GM23338 (cell line): ENCODE measurements around the gene CELF4. TPM values are rescaled to one million over a fixed set of nuclear protein-coding genes. Genes with fewer than 3 reads are reported as not detected.

Source experiments
- ATAC-seq: fragments of 200-7000 bp; cut with Tn5 transposase; 3 replicates; pipeline ENCODE4 v1.9.1; 2020
- DNase-seq: peaks from one replicate; pipeline ENCODE4 v3.0.0-alpha.2; 2015; ENCODE audit warnings: low spot score
- H2AFZ ChIP-seq: fragments of 200-600 bp; sonication (generic); 2 replicates; pipeline ENCODE4 v1.8.0; 2016; ENCODE audit warnings: antibody characterized with exemption, mild to moderate bottlenecking, moderate library complexity
- H3F3A ChIP-seq: fragments of 200-600 bp; sonication (generic); replicated peaks from 2 replicates; pipeline ENCODE4 v1.8.0; 2017; ENCODE audit warnings: antibody characterized with exemption, mixed run types, low read depth
- H3K27ac ChIP-seq: fragments of 200-600 bp; sonication (generic); 2 replicates; pipeline ENCODE4 v1.6.1; 2016; ENCODE audit warnings: low read depth
- H3K27me3 ChIP-seq: fragments of 200-600 bp; sonication (generic); 2 replicates; pipeline ENCODE4 v1.8.0; 2016; ENCODE audit warnings: mild to moderate bottlenecking, mixed run types, moderate library complexity; ENCODE audit not compliant: insufficient read depth
- H3K36me3 ChIP-seq: fragments of 200-600 bp; sonication (generic); 2 replicates; pipeline ENCODE4 v1.8.0; 2016; ENCODE audit warnings: mild to moderate bottlenecking; ENCODE audit not compliant: insufficient read depth
- H3K4me1 ChIP-seq: fragments of 200-600 bp; sonication (generic); 2 replicates; pipeline ENCODE4 v1.8.0; 2016; ENCODE audit warnings: mild to moderate bottlenecking, moderate library complexity; ENCODE audit not compliant: insufficient read depth
- H3K4me2 ChIP-seq: fragments of 200-600 bp; sonication (generic); 2 replicates; pipeline ENCODE4 v1.7.1; 2017; ENCODE audit warnings: mixed run types
- H3K4me3 ChIP-seq: fragments of 200-600 bp; sonication (generic); 2 replicates; pipeline ENCODE4 v1.6.1; 2016; ENCODE audit warnings: mixed run types
- H3K79me2 ChIP-seq: fragments of 200-600 bp; sonication (generic); replicated peaks from 2 replicates; pipeline ENCODE4 v1.8.0; 2017; ENCODE audit warnings: mild to moderate bottlenecking; ENCODE audit not compliant: insufficient read depth
- H3K9me2 ChIP-seq: fragments of 200-600 bp; sonication (generic); 2 replicates; pipeline ENCODE4 v1.8.0; 2017; ENCODE audit not compliant: insufficient read depth
- H4K20me1 ChIP-seq: fragments of 200-600 bp; sonication (generic); replicated peaks from 2 replicates; pipeline ENCODE4 v1.8.0; 2017; ENCODE audit warnings: mild to moderate bottlenecking; ENCODE audit not compliant: insufficient read depth
- H3K27ac Mint-ChIP-seq: 2 replicates; pipeline ENCODE4 v1.8.0; 2020; ENCODE audit warnings: inconsistent platforms, mild to moderate bottlenecking, moderate library complexity, mixed read lengths
- H3K27me3 Mint-ChIP-seq: 3 replicates; pipeline ENCODE4 v1.8.0; 2022; ENCODE audit warnings: low read depth, mild to moderate bottlenecking, moderate library complexity, mixed read lengths, inconsistent platforms; ENCODE audit not compliant: insufficient read depth, poor library complexity
- H3K36me3 Mint-ChIP-seq: 3 replicates; pipeline ENCODE4 v1.8.0; 2021; ENCODE audit warnings: low read depth, mild to moderate bottlenecking, inconsistent platforms, moderate library complexity, mixed read lengths
- H3K4me1 Mint-ChIP-seq: 3 replicates; pipeline ENCODE4 v1.8.0; 2020; ENCODE audit warnings: mild to moderate bottlenecking, inconsistent platforms, mixed read lengths
- H3K4me3 Mint-ChIP-seq: 3 replicates; pipeline ENCODE4 v1.8.0; 2021; ENCODE audit warnings: moderate library complexity, mild to moderate bottlenecking, inconsistent platforms, mixed read lengths
- H3K9me3 Mint-ChIP-seq: 3 replicates; pipeline ENCODE4 v1.8.0; 2020; ENCODE audit warnings: moderate library complexity, mild to moderate bottlenecking, inconsistent platforms, mixed read lengths
- EZH2phosphoT487 ChIP-seq: fragments of 200-600 bp; sonication (generic); IDR thresholded peaks from one replicate; pipeline ENCODE4 v1.8.1; 2018; ENCODE audit warnings: antibody characterized with exemption; ENCODE audit not compliant: unreplicated experiment
- JUNB ChIP-seq: IDR thresholded peaks from one replicate; pipeline ENCODE4 v1.6.1; 2016; ENCODE audit warnings: antibody characterized with exemption; ENCODE audit not compliant: unreplicated experiment
- NANOG ChIP-seq: IDR thresholded peaks from 2 replicates; pipeline ENCODE4 v1.6.1; 2016; ENCODE audit warnings: antibody characterized with exemption, borderline replicate concordance
- POLR2AphosphoS5 ChIP-seq: IDR thresholded peaks from 2 replicates; pipeline ENCODE4 v1.6.1; 2016; ENCODE audit warnings: antibody characterized with exemption, low read depth
- STAT1 ChIP-seq: IDR thresholded peaks from one replicate; pipeline ENCODE4 v1.6.1; 2016; ENCODE audit warnings: antibody characterized with exemption; ENCODE audit not compliant: unreplicated experiment
- ZNF114 ChIP-seq: fragments of 250-450 bp; sonication (Bioruptor Pico); IDR thresholded peaks from 2 replicates; pipeline ENCODE4 v1.5.0; 2020; ENCODE audit warnings: mild to moderate bottlenecking, moderate library complexity
- ZNF331 ChIP-seq: fragments of 250-450 bp; sonication (Bioruptor Pico); IDR thresholded peaks from 2 replicates; pipeline ENCODE4 v1.5.0; 2020; ENCODE audit warnings: low read depth, mild to moderate bottlenecking, moderate library complexity
- polyA plus RNA-seq: library from polyadenylated mRNA; unstranded; fragments of >200 nt; fragmentation: Nextera tagmentation; extraction: Ambion mirVana; gene quantifications from 2 replicates; pipeline ENCODE4 v1.2.1, GENCODE V29; 2016
- total RNA-seq: library from RNA; depleted of rRNA; stranded (reverse); fragments of >200 nt; shearing (Covaris generic); gene quantifications from 2 replicates; pipeline ENCODE4 v1.2.3, GENCODE V29; 2014
- TF ChIP-seq, protein P1 (sequence below): IDR thresholded peaks from 2 replicates; pipeline ENCODE4 v1.6.1; 2016; ENCODE audit warnings: antibody characterized with exemption
- TF ChIP-seq, protein P2 (sequence below), 2 experiments: fragments of 200-600 bp in 1 of 2; sonication (generic) in 1 of 2; conservative IDR thresholded peaks; 2 replicates each; pipeline versions ENCODE4 v1.5.1 to v1.6.1; 2016 to 2017; ENCODE audit warnings: antibody characterized with exemption in 2 of 2, low read depth in 2 of 2, mild to moderate bottlenecking in 2 of 2, moderate library complexity in 1 of 2
- TF ChIP-seq, protein P3 (sequence below): IDR thresholded peaks from one replicate; pipeline ENCODE4 v1.6.1; 2018; ENCODE audit warnings: antibody characterized with exemption; ENCODE audit not compliant: unreplicated experiment

The CELF4 gene
- total and polyA plus RNA-seq, 2 experiments from 2014 or later, result 2.6 to 6.7 TPM

GRCh38 chr18:37516361-37516853 lies 49.2 kb downstream of the CELF4 start:
- no peaks in the 10 kb centered on the region for H3K36me3 ChIP-seq

GRCh38 chr18:37514953-37515352 lies 50.6 kb downstream of the CELF4 start:
- H3K27me3 ChIP-seq, result no peaks in the 10 kb centered on the region
- H3F3A ChIP-seq, result no peaks in the 10 kb centered on the region
- Mint-ChIP-seq H3K27ac (no peak overlapping the region), H3K36me3 (peaks cover under 1% of the 10 kb centered on the region; the same call in 1 of the 3 replicates), H3K4me1 (peaks cover 10% of the 10 kb centered on the region), H3K27me3 (peaks cover 11% of the 10 kb centered on the region), H3K4me3 (no peak overlapping the region), H3K9me3 (peaks cover 14% of the 10 kb centered on the region)
- no peak overlapping the region for H3K4me3 ChIP-seq
- ATAC-seq (no peak), DNase-seq (no peak)
- H2AFZ ChIP-seq, result no peak overlapping the region
- no peak overlapping the region for H3K27ac ChIP-seq
- H3K4me1 ChIP-seq, result no peaks in the 10 kb centered on the region
- H3K9me2 ChIP-seq, result peaks cover 5% of the 10 kb centered on the region; the same call in 1 of the 2 replicates
- no peak overlapping the region for H3K4me2 ChIP-seq
- H3K79me2 ChIP-seq, result no peaks in the 10 kb centered on the region
- no peaks in the 10 kb centered on the region for H4K20me1 ChIP-seq
- no peaks in the 10 kb centered on the region for H3K36me3 ChIP-seq
- TF ChIP-seq EZH2phosphoT487, result no peak
- no peak for TF ChIP-seq NANOG
- TF ChIP-seq POLR2AphosphoS5, result no peak
- TF ChIP-seq, protein P1, sequence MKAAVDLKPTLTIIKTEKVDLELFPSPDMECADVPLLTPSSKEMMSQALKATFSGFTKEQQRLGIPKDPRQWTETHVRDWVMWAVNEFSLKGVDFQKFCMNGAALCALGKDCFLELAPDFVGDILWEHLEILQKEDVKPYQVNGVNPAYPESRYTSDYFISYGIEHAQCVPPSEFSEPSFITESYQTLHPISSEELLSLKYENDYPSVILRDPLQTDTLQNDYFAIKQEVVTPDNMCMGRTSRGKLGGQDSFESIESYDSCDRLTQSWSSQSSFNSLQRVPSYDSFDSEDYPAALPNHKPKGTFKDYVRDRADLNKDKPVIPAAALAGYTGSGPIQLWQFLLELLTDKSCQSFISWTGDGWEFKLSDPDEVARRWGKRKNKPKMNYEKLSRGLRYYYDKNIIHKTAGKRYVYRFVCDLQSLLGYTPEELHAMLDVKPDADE, result no peak
- TF ChIP-seq, protein P2, sequence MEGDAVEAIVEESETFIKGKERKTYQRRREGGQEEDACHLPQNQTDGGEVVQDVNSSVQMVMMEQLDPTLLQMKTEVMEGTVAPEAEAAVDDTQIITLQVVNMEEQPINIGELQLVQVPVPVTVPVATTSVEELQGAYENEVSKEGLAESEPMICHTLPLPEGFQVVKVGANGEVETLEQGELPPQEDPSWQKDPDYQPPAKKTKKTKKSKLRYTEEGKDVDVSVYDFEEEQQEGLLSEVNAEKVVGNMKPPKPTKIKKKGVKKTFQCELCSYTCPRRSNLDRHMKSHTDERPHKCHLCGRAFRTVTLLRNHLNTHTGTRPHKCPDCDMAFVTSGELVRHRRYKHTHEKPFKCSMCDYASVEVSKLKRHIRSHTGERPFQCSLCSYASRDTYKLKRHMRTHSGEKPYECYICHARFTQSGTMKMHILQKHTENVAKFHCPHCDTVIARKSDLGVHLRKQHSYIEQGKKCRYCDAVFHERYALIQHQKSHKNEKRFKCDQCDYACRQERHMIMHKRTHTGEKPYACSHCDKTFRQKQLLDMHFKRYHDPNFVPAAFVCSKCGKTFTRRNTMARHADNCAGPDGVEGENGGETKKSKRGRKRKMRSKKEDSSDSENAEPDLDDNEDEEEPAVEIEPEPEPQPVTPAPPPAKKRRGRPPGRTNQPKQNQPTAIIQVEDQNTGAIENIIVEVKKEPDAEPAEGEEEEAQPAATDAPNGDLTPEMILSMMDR (conservative IDR thresholded peaks at IDR 0.05; ENCODE audit: low read depth in 2 of 2), result no peak
- TF ChIP-seq ZNF114 (CRISPR knock-in tag), result no peak
- TF ChIP-seq STAT1, result no peak
- TF ChIP-seq JUNB, result no peak
- no peak for TF ChIP-seq ZNF331 (CRISPR knock-in tag)
- TF ChIP-seq, protein P3, sequence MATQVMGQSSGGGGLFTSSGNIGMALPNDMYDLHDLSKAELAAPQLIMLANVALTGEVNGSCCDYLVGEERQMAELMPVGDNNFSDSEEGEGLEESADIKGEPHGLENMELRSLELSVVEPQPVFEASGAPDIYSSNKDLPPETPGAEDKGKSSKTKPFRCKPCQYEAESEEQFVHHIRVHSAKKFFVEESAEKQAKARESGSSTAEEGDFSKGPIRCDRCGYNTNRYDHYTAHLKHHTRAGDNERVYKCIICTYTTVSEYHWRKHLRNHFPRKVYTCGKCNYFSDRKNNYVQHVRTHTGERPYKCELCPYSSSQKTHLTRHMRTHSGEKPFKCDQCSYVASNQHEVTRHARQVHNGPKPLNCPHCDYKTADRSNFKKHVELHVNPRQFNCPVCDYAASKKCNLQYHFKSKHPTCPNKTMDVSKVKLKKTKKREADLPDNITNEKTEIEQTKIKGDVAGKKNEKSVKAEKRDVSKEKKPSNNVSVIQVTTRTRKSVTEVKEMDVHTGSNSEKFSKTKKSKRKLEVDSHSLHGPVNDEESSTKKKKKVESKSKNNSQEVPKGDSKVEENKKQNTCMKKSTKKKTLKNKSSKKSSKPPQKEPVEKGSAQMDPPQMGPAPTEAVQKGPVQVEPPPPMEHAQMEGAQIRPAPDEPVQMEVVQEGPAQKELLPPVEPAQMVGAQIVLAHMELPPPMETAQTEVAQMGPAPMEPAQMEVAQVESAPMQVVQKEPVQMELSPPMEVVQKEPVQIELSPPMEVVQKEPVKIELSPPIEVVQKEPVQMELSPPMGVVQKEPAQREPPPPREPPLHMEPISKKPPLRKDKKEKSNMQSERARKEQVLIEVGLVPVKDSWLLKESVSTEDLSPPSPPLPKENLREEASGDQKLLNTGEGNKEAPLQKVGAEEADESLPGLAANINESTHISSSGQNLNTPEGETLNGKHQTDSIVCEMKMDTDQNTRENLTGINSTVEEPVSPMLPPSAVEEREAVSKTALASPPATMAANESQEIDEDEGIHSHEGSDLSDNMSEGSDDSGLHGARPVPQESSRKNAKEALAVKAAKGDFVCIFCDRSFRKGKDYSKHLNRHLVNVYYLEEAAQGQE, result no peak

More at GRCh38 chr18:37516361-37516853, 49.2 kb downstream of the CELF4 start:
- Histone ChIP-seq H3K27ac (no peak overlapping the region), H3F3A (no peaks in the 10 kb centered on the region), H3K4me2 (no peak overlapping the region), H3K27me3 (no peaks in the 10 kb centered on the region), H3K4me3 (no peak overlapping the region), H3K79me2 (no peaks in the 10 kb centered on the region), H3K9me2 (peaks cover 5% of the 10 kb centered on the region; the same call in 1 of the 2 replicates), H2AFZ (no peak overlapping the region), H3K4me1 (no peaks in the 10 kb centered on the region), H4K20me1 (no peaks in the 10 kb centered on the region)
- peaks cover 10% of the 10 kb centered on the region for H3K27me3 Mint-ChIP-seq
- H3K4me3 Mint-ChIP-seq, result no peak overlapping the region
- ATAC-seq (no peak), DNase-seq (no peak)
- TF ChIP-seq POLR2AphosphoS5 (no peak), JUNB (no peak), STAT1 (no peak), NANOG (no peak), EZH2phosphoT487 (no peak)
- TF ChIP-seq, protein P1, result no peak
- no peak overlapping the region for H3K27ac Mint-ChIP-seq
- H3K4me1 Mint-ChIP-seq, result peaks cover 10% of the 10 kb centered on the region
- H3K9me3 Mint-ChIP-seq, result peaks cover 5% of the 10 kb centered on the region
- no peaks in the 10 kb centered on the region; the same call in 2 of the 3 replicates for H3K36me3 Mint-ChIP-seq
